ENCODE data around the gene PCOLCE2. TPM values are rescaled to one million over a fixed set of nuclear protein-coding genes. Genes with fewer than 3 reads are reported as not detected.
A peak's percentile ranks its signal among the peaks of the same experiment; 100 is the strongest.

The PCOLCE2 gene
- total and polyA plus RNA-seq, 7 experiments from 2014 or later: not detected

DNA sequence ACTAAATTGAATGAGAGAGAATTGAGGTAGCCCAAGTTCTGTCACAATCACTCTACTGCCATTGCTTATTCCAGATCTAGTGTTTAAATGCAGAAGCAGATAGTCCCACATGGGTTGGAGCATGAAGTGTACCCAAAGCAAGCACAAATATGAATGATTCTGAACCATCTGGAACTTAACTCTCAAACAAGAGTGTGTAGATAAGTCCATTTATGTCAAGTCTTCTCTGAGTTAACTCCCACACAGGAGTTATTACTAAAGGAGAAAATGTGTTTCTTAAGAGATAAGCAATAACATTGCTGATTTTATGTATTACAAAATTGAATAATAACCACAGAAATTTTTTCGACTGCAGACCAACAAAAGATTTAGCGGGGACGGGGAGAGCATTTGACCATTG lies 41.0 kb upstream of the PCOLCE2 start:
- Mint-ChIP-seq H3K27me3 (peaks cover 10 to 34% (median 27%) of the 10 kb centered on the region in 5 donors), H3K4me1 (no peaks in the 10 kb centered on the region), H3K27ac (no peak overlapping the region), H3K9me3 (peaks cover 0 to 1% (median 0%) of the 10 kb centered on the region in 11 donors), H3K4me3 (no peak overlapping the region), H3K36me3 (no peaks in the 10 kb centered on the region)
- no peak for DNase-seq
- no peak for ATAC-seq
- H3K9me3 ChIP-seq (ENCODE audit: control insufficient read depth in 2 of 3, low read length in 3 of 3): no peaks in the 10 kb centered on the region
- intact Hi-C loops (cut with micrococcal nuclease): loop anchor here in 1 of 2 donors (1.0 to 2.0 kb wide), 2 partner anchors 57 to 64 kb away; no protein-coding TSS in a partner anchor
- no peak overlapping the region for H3K27ac ChIP-seq (ENCODE audit: low read depth, low read length)
- ChIA-PET POLR2A (no interaction called here), CTCF (no interaction called here)
- H3K27me3 ChIP-seq (ENCODE audit: control insufficient read depth in 2 of 2, insufficient read depth in 2 of 2, low read length in 2 of 2): no peaks in the 10 kb centered on the region
- H3K4me3 ChIP-seq (ENCODE audit: low read length): no peak overlapping the region
- no peaks in the 10 kb centered on the region for H3K36me3 ChIP-seq (ENCODE audit: control insufficient read depth in 2 of 3, insufficient read depth in 3 of 3, low read length in 3 of 3)
- H3K4me1 ChIP-seq (ENCODE audit: control insufficient read depth in 2 of 2, insufficient read depth in 2 of 2, low read length in 2 of 2): no peaks in the 10 kb centered on the region

- ChIA-PET POLR2A (no interaction called here), CTCF (no interaction called here)
- Mint-ChIP-seq H3K27ac (no peak overlapping the region), H3K4me1 (no peaks in the 10 kb centered on the region), H3K36me3 (peaks cover 0 to 5% (median 0%) of the 10 kb centered on the region in 5 donors), H3K4me3 (no peak overlapping the region), H3K9me3 (peaks cover 0 to 7% (median 2%) of the 10 kb centered on the region in 11 donors), H3K27me3 (peaks cover 15 to 42% (median 33%) of the 10 kb centered on the region in 5 donors)
- no peaks in the 10 kb centered on the region for H3K27me3 ChIP-seq (ENCODE audit: control insufficient read depth in 2 of 2, insufficient read depth in 2 of 2, low read length in 2 of 2)
- peak; percentile 71 for ATAC-seq
- H3K4me1 ChIP-seq (ENCODE audit: control insufficient read depth in 2 of 2, insufficient read depth in 2 of 2, low read length in 2 of 2): no peaks in the 10 kb centered on the region
- no peaks in the 10 kb centered on the region for H3K9me3 ChIP-seq (ENCODE audit: control insufficient read depth in 2 of 3, low read length in 3 of 3)
- H3K4me3 ChIP-seq (ENCODE audit: low read length): no peak overlapping the region
- H3K27ac ChIP-seq (ENCODE audit: low read depth, low read length): no peak overlapping the region
- H3K36me3 ChIP-seq (ENCODE audit: control insufficient read depth in 2 of 3, insufficient read depth in 3 of 3, low read length in 3 of 3): no peaks in the 10 kb centered on the region
- DNase-seq: peak in 2 of 9 donors; percentile 9 to 12
- intact Hi-C loops (cut with micrococcal nuclease): loop anchor here in 1 of 2 donors (1.0 to 2.0 kb wide), 2 partner anchors 58 to 65 kb away; no protein-coding TSS in a partner anchor
These were observed 40.2 kb upstream of the PCOLCE2 start for GRCh38 chr3:142929109-142929508.

GRCh38 chr3:142926368-142926944 lies 37.6 kb upstream of the PCOLCE2 start:
- Histone ChIP-seq H3K4me3 (ENCODE audit: low read length) (no peak overlapping the region), H3K27ac (ENCODE audit: low read depth, low read length) (no peak overlapping the region), H3K9me3 (ENCODE audit: control insufficient read depth in 2 of 3, low read length in 3 of 3) (no peaks in the 10 kb centered on the region), H3K36me3 (ENCODE audit: control insufficient read depth in 2 of 3, insufficient read depth in 3 of 3, low read length in 3 of 3) (no peaks in the 10 kb centered on the region), H3K27me3 (ENCODE audit: control insufficient read depth in 2 of 2, insufficient read depth in 2 of 2, low read length in 2 of 2) (no peaks in the 10 kb centered on the region), H3K4me1 (ENCODE audit: control insufficient read depth in 2 of 2, insufficient read depth in 2 of 2, low read length in 2 of 2) (no peaks in the 10 kb centered on the region)
- ChIA-PET POLR2A (no interaction called here), CTCF (no interaction called here)
- Mint-ChIP-seq H3K9me3 (peaks cover 0 to 10% (median 3%) of the 10 kb centered on the region in 11 donors), H3K4me3 (no peak overlapping the region), H3K27ac (no peak overlapping the region), H3K36me3 (peaks cover 0 to 5% (median 0%) of the 10 kb centered on the region in 5 donors), H3K27me3 (peaks cover 25 to 45% (median 42%) of the 10 kb centered on the region in 5 donors), H3K4me1 (no peaks in the 10 kb centered on the region)
- ATAC-seq (no peak), DNase-seq (no peak)
- intact Hi-C loops (cut with micrococcal nuclease): no loop called here

- intact Hi-C loops (cut with micrococcal nuclease): no loop called here
- DNase-seq (no peak), ATAC-seq (no peak)
- H3K36me3 Mint-ChIP-seq: peaks cover 0 to 5% (median 0%) of the 10 kb centered on the region in 5 donors
- H3K4me3 ChIP-seq (ENCODE audit: low read length): no peak overlapping the region
- ChIA-PET CTCF (no interaction called here), POLR2A (no interaction called here)
- no peaks in the 10 kb centered on the region for H3K9me3 ChIP-seq (ENCODE audit: control insufficient read depth in 2 of 3, low read length in 3 of 3)
- no peaks in the 10 kb centered on the region for H3K27me3 ChIP-seq (ENCODE audit: control insufficient read depth in 2 of 2, insufficient read depth in 2 of 2, low read length in 2 of 2)
- H3K4me1 Mint-ChIP-seq: no peaks in the 10 kb centered on the region
- H3K36me3 ChIP-seq (ENCODE audit: control insufficient read depth in 2 of 3, insufficient read depth in 3 of 3, low read length in 3 of 3): no peaks in the 10 kb centered on the region
- H3K9me3 Mint-ChIP-seq: peaks cover 0 to 10% (median 3%) of the 10 kb centered on the region in 11 donors
- H3K27ac ChIP-seq (ENCODE audit: low read depth, low read length): no peak overlapping the region
- H3K27ac Mint-ChIP-seq: no peak overlapping the region
- no peak overlapping the region for H3K4me3 Mint-ChIP-seq
- no peaks in the 10 kb centered on the region for H3K4me1 ChIP-seq (ENCODE audit: control insufficient read depth in 2 of 2, insufficient read depth in 2 of 2, low read length in 2 of 2)
- peaks cover 26 to 45% (median 42%) of the 10 kb centered on the region in 5 donors for H3K27me3 Mint-ChIP-seq
These were observed 36.3 kb upstream of the PCOLCE2 start for GRCh38 chr3:142925140-142925539.

DNA sequence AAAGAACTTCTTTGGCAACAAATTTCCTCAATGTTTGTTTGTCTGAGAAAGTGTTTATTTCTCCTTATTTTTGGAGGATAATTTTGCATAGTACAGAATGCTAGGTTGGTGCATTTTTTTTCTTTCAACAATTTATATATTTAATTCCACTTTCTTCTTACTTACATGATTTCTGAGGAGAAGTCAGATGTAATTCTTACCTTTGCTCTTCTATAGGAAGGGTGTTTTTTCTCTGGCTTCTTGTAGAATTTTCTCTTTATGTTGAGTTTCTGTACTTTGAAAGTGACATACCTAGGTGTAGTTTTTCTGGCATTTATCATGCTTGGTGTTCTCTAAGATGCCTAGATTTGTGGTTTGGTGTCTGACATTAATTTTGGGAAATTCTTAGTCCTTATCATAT lies 34.8 kb upstream of the PCOLCE2 start:
- Histone ChIP-seq H3K27me3 (ENCODE audit: control insufficient read depth in 2 of 2, insufficient read depth in 2 of 2, low read length in 2 of 2) (no peaks in the 10 kb centered on the region), H3K9me3 (ENCODE audit: control insufficient read depth in 2 of 3, low read length in 3 of 3) (no peaks in the 10 kb centered on the region), H3K36me3 (ENCODE audit: control insufficient read depth in 2 of 3, insufficient read depth in 3 of 3, low read length in 3 of 3) (no peaks in the 10 kb centered on the region), H3K27ac (ENCODE audit: low read depth, low read length) (no peak overlapping the region), H3K4me3 (ENCODE audit: low read length) (no peak overlapping the region), H3K4me1 (ENCODE audit: control insufficient read depth in 2 of 2, insufficient read depth in 2 of 2, low read length in 2 of 2) (no peaks in the 10 kb centered on the region)
- ATAC-seq (no peak), DNase-seq (no peak)
- POLR2A ChIA-PET: no interaction called here
- H3K4me3 Mint-ChIP-seq: no peak overlapping the region
- peaks cover 0 to 10% (median 3%) of the 10 kb centered on the region in 11 donors for H3K9me3 Mint-ChIP-seq
- intact Hi-C loops (cut with micrococcal nuclease): no loop called here
- CTCF ChIA-PET: no interaction called here
- H3K27ac Mint-ChIP-seq: no peak overlapping the region
- peaks cover 0 to 5% (median 0%) of the 10 kb centered on the region in 5 donors for H3K36me3 Mint-ChIP-seq
- H3K4me1 Mint-ChIP-seq: no peaks in the 10 kb centered on the region
- H3K27me3 Mint-ChIP-seq: peaks cover 37 to 54% (median 42%) of the 10 kb centered on the region in 5 donors

DNA sequence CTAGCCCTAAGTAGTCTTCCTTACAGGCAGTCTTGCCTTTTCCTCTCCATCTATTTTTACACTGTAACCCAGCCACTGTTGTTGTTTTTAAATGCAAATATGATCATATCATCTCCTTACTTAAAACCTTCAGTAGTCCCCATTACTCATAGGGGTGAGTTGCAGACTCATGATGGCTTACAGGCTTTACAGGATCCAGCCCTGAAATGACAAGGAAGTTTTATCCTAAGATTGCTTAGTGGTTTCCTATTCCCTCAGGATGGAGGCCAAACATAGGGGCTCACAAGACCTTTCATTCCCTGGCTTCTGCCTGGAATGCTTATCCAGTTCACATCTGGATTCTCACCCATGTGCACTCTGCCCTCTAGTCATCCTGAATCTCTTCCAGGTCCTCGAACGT lies 27.7 kb upstream of the PCOLCE2 start:
- ATAC-seq: no peak
- Histone ChIP-seq H3K27me3 (ENCODE audit: control insufficient read depth in 2 of 2, insufficient read depth in 2 of 2, low read length in 2 of 2) (no peaks in the 10 kb centered on the region), H3K4me1 (ENCODE audit: control insufficient read depth in 2 of 2, insufficient read depth in 2 of 2, low read length in 2 of 2) (no peaks in the 10 kb centered on the region), H3K9me3 (ENCODE audit: control insufficient read depth in 2 of 3, low read length in 3 of 3) (no peaks in the 10 kb centered on the region), H3K4me3 (ENCODE audit: low read length) (no peak overlapping the region), H3K36me3 (ENCODE audit: control insufficient read depth in 2 of 3, insufficient read depth in 3 of 3, low read length in 3 of 3) (no peaks in the 10 kb centered on the region), H3K27ac (ENCODE audit: low read depth, low read length) (no peak overlapping the region)
- POLR2A ChIA-PET: no interaction called here
- Mint-ChIP-seq H3K4me3 (no peak overlapping the region), H3K27me3 (peaks cover 4 to 40% (median 17%) of the 10 kb centered on the region in 5 donors), H3K9me3 (peaks cover 0 to 2% (median 0%) of the 10 kb centered on the region in 11 donors), H3K27ac (no peak overlapping the region), H3K36me3 (no peaks in the 10 kb centered on the region), H3K4me1 (no peaks in the 10 kb centered on the region)
- no peak for DNase-seq
- intact Hi-C loops (cut with micrococcal nuclease): no loop called here
- CTCF ChIA-PET: interaction anchor here (0.6 kb wide), 1 partner anchor 10 kb away, joined by 5 read pairs; no protein-coding TSS in a partner anchor

GRCh38 chr3:142915636-142916035 lies 26.8 kb upstream of the PCOLCE2 start:
- CTCF ChIA-PET: no interaction called here
- H3K4me3 Mint-ChIP-seq: no peak overlapping the region
- DNase-seq (no peak), ATAC-seq (no peak)
- Histone ChIP-seq H3K4me3 (ENCODE audit: low read length) (no peak overlapping the region), H3K27me3 (ENCODE audit: control insufficient read depth in 2 of 2, insufficient read depth in 2 of 2, low read length in 2 of 2) (no peaks in the 10 kb centered on the region), H3K9me3 (ENCODE audit: control insufficient read depth in 2 of 3, low read length in 3 of 3) (no peaks in the 10 kb centered on the region), H3K4me1 (ENCODE audit: control insufficient read depth in 2 of 2, insufficient read depth in 2 of 2, low read length in 2 of 2) (no peaks in the 10 kb centered on the region), H3K36me3 (ENCODE audit: control insufficient read depth in 2 of 3, insufficient read depth in 3 of 3, low read length in 3 of 3) (no peaks in the 10 kb centered on the region), H3K27ac (ENCODE audit: low read depth, low read length) (no peak overlapping the region)
- POLR2A ChIA-PET: no interaction called here
- intact Hi-C loops (cut with micrococcal nuclease): no loop called here
- H3K4me1 Mint-ChIP-seq: no peaks in the 10 kb centered on the region
- H3K9me3 Mint-ChIP-seq: peaks cover 0 to 2% (median 0%) of the 10 kb centered on the region in 11 donors
- H3K27ac Mint-ChIP-seq: no peak overlapping the region
- no peaks in the 10 kb centered on the region for H3K36me3 Mint-ChIP-seq
- peaks cover 10 to 45% (median 21%) of the 10 kb centered on the region in 5 donors for H3K27me3 Mint-ChIP-seq

Measured in naive thymus-derived CD4-positive, alpha-beta T cell (primary cell).